Panc1 (cell line): ENCODE measurements around the gene PCF11. TPM values are rescaled to one million over a fixed set of nuclear protein-coding genes. Genes with fewer than 3 reads are reported as not detected.

Experiments
- ATAC-seq: fragments of 200-7000 bp; cut with Tn5 transposase; 2 replicates; pipeline ENCODE4 v1.9.1; 2020; ENCODE audit warnings: mild to moderate bottlenecking, moderate library complexity
- BruUV-seq: library from RNA; stranded (reverse); fragments of 400-500 nt; replicated peaks from 2 replicates; lab custom pipeline; 2021; lab: Mats Ljungman, UMichigan
- CTCF ChIA-PET: fragments of 300-600 bp; sonication (Branson Sonifier 250); formaldehyde crosslinking; loops from one replicate; lab custom pipeline; 2022; ENCODE audit warnings: antibody characterized with exemption; lab: Charles Lee
- POLR2A ChIA-PET: fragments of 300-600 bp; sonication (Branson Sonifier 250); formaldehyde crosslinking; loops from one replicate; lab custom pipeline; 2022; ENCODE audit warnings: antibody characterized with exemption; lab: Charles Lee
- DNase-seq: peaks from one replicate; pipeline ENCODE4 v3.0.0-alpha.2; 2010; ENCODE audit warnings: low read depth, low spot score
- H3K27ac ChIP-seq: 2 replicates; pipeline ENCODE4 v1.5.1; 2011; ENCODE audit warnings: mild to moderate bottlenecking, low read length, inconsistent platforms
- H3K27me3 ChIP-seq: fragments of 200-500 bp; sonication (Bioruptor generic); 2 replicates; pipeline ENCODE4 v1.6.0; 2014; ENCODE audit warnings: low read length, inconsistent platforms; ENCODE audit not compliant: control insufficient read depth, insufficient read depth
- H3K36me3 ChIP-seq: fragments of 200-500 bp; sonication (Bioruptor generic); 2 replicates; pipeline ENCODE4 v1.5.1; 2014; ENCODE audit warnings: inconsistent platforms, mild to moderate bottlenecking, low read length, moderate library complexity; ENCODE audit not compliant: control insufficient read depth, insufficient read depth
- H3K4me1 ChIP-seq: 2 replicates; pipeline ENCODE4 v1.5.1; 2011; ENCODE audit warnings: inconsistent platforms, mild to moderate bottlenecking, low read length, moderate library complexity; ENCODE audit not compliant: control insufficient read depth, insufficient read depth
- H3K4me3 ChIP-seq, 2 experiments: 2 replicates each; pipeline ENCODE4 v1.5.1; 2011 to 2012; ENCODE audit warnings: low read depth in 2 of 2, low read length in 2 of 2, mild to moderate bottlenecking in 2 of 2, inconsistent platforms in 1 of 2, moderate library complexity in 1 of 2
- H3K9me3 ChIP-seq: fragments of 200-500 bp; sonication (Bioruptor generic); 2 replicates; pipeline ENCODE4 v1.5.1; 2014; ENCODE audit warnings: low read depth, mild to moderate bottlenecking, inconsistent platforms, low read length, moderate library complexity; ENCODE audit not compliant: control insufficient read depth, insufficient read depth
- POLR2AphosphoS5 ChIP-seq: IDR thresholded peaks from 2 replicates; pipeline ENCODE4 v1.6.1; 2012; ENCODE audit warnings: mild to moderate bottlenecking, low read depth, low read length, moderate library complexity
- SIN3A ChIP-seq: IDR thresholded peaks from 2 replicates; pipeline ENCODE4 v1.6.1; 2012; ENCODE audit warnings: low read depth, mild to moderate bottlenecking, low read length, moderate library complexity, borderline replicate concordance; ENCODE audit not compliant: insufficient read depth
- TCF7L2 ChIP-seq: IDR thresholded peaks from 2 replicates; pipeline ENCODE4 v1.6.1; 2011; ENCODE audit warnings: mild to moderate bottlenecking, low read depth, low read length, inconsistent platforms
- in situ Hi-C: cut with HindIII; loops from 2 replicates; pipeline ENCODE4 v1.10.0; 2016; ENCODE audit warnings: low sequenced_read_pairs, low pct_unique_long_range_greater_than_20kb
- intact Hi-C: fragments of 100-400 bp; cut with micrococcal nuclease; formaldehyde crosslinking; loops from one replicate; pipeline ENCODE4 v1.10.0; 2022; ENCODE audit not compliant: unreplicated experiment
- total RNA-seq: library from RNA; stranded (reverse); gene quantifications from one replicate; pipeline ENCODE4 v1.2.1, GENCODE V29; 2021; ENCODE audit not compliant: unreplicated experiment
- TF ChIP-seq, protein P1 (sequence below): fragments of 450-650 bp; IDR thresholded peaks from 2 replicates; pipeline ENCODE4 v1.5.1; 2017; ENCODE audit warnings: mild to moderate bottlenecking
- TF ChIP-seq, protein P2 (sequence below), 2 experiments: IDR thresholded peaks; 2 replicates each; pipeline ENCODE4 v1.6.1; 2011 to 2012; ENCODE audit warnings: low read depth in 2 of 2, control low read depth in 1 of 2, low read length in 1 of 2, mild to moderate bottlenecking in 1 of 2, moderate library complexity in 1 of 2; ENCODE audit not compliant: insufficient read depth in 1 of 2

The PCF11 gene
- total RNA-seq, 1 experiment from 2014 or later, result 56.6 TPM

DNA sequence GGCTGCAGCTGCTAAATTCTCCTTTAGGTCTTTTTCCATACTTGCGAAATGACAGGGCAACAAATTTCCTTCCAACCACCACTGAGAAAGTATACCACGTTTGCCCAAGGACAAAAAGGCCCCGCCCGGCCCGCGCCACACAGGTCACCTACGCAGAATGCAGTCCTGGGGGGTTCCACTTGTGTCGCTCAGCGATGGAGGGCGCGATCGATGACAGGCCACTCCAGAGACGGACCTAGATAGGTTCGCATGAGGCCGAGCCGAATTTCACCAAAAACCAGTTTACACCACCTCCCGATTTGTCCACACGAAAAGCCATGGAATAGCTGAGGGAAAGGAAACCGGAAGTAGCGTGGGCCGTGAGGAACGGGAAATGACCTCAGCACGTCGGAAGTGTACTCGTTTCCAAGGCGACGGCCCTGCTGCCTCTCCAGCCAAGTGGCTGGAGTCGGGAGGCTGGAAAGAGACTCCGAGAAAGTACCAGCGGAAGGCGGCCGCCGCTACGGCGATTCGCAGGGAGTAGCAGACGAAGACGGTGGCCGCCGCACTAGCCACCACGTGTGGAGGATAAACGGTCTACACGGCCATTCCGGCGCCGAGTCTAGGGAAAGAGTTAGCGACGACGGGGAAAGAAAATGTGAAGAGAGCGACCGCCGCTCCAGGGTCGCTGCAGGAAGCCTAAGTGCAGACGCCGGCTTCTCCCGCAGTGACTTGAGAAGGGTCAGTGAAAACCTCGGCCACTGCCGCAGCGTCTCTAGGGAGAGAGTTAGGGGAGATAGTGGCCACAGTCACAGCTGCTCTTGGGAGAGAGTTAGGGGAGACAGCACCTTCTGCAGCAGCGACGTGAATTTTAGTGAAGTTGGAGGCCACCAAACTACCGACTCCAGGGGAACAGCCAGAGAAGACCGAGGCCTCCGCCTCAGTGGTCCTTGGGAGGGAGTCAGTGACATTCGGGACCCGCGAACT, 36.7 kb downstream of the PCF11 start, which contains the start of gene ANKRD42:
Gene ANKRD42, plus strand, starts transcription at position 398 of the 966 bp plus-strand sequence. CDS start 959 bp downstream, outside the sequence.
- TSS peak; percentile 87 for BruUV-seq
- ChIA-PET POLR2A (interaction anchor here (0.6 kb wide), 1 partner anchor 32 kb away, joined by 11 read pairs; no protein-coding TSS in a partner anchor), CTCF (no interaction called here)
- no peaks in the 10 kb centered on the region for H3K9me3 ChIP-seq
- DNase-seq, result peak; percentile 90
- H3K36me3 ChIP-seq, result peaks cover 20% of the 10 kb centered on the region
- H3K4me3 ChIP-seq, result peak within 1 kb of the TSS; percentile 88
- peak within 1 kb of the TSS; percentile 97 for H3K27ac ChIP-seq
- peaks cover 23% of the 10 kb centered on the region for H3K4me1 ChIP-seq
- intact Hi-C loops (no loop called here), in situ Hi-C loops (no loop called here)
- ATAC-seq, result peak; percentile 97
- TF ChIP-seq, protein P1, sequence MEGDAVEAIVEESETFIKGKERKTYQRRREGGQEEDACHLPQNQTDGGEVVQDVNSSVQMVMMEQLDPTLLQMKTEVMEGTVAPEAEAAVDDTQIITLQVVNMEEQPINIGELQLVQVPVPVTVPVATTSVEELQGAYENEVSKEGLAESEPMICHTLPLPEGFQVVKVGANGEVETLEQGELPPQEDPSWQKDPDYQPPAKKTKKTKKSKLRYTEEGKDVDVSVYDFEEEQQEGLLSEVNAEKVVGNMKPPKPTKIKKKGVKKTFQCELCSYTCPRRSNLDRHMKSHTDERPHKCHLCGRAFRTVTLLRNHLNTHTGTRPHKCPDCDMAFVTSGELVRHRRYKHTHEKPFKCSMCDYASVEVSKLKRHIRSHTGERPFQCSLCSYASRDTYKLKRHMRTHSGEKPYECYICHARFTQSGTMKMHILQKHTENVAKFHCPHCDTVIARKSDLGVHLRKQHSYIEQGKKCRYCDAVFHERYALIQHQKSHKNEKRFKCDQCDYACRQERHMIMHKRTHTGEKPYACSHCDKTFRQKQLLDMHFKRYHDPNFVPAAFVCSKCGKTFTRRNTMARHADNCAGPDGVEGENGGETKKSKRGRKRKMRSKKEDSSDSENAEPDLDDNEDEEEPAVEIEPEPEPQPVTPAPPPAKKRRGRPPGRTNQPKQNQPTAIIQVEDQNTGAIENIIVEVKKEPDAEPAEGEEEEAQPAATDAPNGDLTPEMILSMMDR, result no peak
- peak; percentile 88 for TF ChIP-seq POLR2AphosphoS5
- TF ChIP-seq, protein P2, sequence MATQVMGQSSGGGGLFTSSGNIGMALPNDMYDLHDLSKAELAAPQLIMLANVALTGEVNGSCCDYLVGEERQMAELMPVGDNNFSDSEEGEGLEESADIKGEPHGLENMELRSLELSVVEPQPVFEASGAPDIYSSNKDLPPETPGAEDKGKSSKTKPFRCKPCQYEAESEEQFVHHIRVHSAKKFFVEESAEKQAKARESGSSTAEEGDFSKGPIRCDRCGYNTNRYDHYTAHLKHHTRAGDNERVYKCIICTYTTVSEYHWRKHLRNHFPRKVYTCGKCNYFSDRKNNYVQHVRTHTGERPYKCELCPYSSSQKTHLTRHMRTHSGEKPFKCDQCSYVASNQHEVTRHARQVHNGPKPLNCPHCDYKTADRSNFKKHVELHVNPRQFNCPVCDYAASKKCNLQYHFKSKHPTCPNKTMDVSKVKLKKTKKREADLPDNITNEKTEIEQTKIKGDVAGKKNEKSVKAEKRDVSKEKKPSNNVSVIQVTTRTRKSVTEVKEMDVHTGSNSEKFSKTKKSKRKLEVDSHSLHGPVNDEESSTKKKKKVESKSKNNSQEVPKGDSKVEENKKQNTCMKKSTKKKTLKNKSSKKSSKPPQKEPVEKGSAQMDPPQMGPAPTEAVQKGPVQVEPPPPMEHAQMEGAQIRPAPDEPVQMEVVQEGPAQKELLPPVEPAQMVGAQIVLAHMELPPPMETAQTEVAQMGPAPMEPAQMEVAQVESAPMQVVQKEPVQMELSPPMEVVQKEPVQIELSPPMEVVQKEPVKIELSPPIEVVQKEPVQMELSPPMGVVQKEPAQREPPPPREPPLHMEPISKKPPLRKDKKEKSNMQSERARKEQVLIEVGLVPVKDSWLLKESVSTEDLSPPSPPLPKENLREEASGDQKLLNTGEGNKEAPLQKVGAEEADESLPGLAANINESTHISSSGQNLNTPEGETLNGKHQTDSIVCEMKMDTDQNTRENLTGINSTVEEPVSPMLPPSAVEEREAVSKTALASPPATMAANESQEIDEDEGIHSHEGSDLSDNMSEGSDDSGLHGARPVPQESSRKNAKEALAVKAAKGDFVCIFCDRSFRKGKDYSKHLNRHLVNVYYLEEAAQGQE (IDR thresholded peaks at IDR 0.05; ENCODE audit: insufficient read depth in 1 of 2, low read depth in 2 of 2, low read length in 1 of 2), result 0 out of 4 replicates have a peak, but pooled peaks of 1 of the 2 experiments have one; percentile 63
- no peak; the same call in 1 of the 2 replicates for TF ChIP-seq SIN3A
- no peaks in the 10 kb centered on the region for H3K27me3 ChIP-seq

DNA sequence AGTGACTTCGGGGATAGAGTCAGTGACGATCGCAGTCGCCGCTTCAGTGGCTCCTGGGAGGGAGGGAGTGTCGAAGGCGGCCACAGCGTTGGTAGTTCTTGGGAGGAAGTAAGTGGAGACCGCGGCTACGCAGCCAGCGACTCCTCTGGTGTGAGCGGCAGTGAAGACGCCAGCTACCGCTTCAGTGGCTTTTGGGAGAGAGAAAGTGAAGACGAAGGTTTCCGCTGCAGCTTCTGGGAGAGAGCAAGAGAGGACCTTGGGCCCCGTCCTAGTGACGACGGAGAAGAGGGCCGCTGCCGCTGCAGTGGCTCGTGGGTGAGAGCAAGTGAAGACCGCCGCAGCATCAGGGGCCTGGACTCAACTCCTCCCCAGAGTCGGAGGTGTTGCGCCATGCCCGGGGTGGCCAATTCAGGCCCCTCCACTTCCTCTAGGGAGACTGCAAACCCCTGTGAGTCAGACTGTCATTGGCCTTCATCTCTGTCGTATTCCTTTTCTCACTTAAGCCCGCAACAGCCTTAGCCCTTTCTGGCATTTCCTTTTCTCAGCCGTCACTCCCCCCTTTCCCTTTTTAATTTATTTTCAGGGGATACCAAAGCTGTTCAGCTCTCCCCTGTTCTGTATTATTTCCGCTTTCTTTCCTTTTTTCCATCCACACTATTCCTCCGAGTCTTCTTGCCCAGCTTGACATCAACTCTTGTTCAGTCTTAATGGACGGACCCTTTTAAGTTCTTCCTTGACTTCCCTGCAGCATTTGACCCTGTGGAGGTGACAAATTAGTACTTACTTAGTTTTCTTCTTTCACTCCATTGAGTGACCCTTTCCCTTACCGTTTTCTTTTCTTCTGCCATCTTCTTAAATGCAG, 37.6 kb downstream of the PCF11 start:
- in situ Hi-C loops, result no loop called here
- BruUV-seq, result no TSS peak
- ATAC-seq, result peak; percentile 75

More for the DNA sequence above, 37.6 kb downstream of the PCF11 start:
- TF ChIP-seq TCF7L2, result no peak
- TF ChIP-seq SIN3A, result no peak; the same call in 1 of the 2 replicates
- TF ChIP-seq, protein P2 (IDR thresholded peaks at IDR 0.05; ENCODE audit: insufficient read depth in 1 of 2, low read depth in 2 of 2, low read length in 1 of 2), result no peak
- TF ChIP-seq, protein P1, result no peak
- no peak for TF ChIP-seq POLR2AphosphoS5
- ChIA-PET CTCF (no interaction called here), POLR2A (interaction anchor here (0.7 kb wide), 1 partner anchor 294 kb away, joined by 3 read pairs; the partner anchor contains the start of gene PRCP)
- Histone ChIP-seq H3K4me1 (peaks cover 23% of the 10 kb centered on the region), H3K36me3 (peaks cover 19% of the 10 kb centered on the region), H3K27me3 (no peaks in the 10 kb centered on the region), H3K9me3 (no peaks in the 10 kb centered on the region), H3K4me3 (peak overlapping the region; percentile 88), H3K27ac (peak overlapping the region; percentile 97)
- intact Hi-C loops, result no loop called here
- DNase-seq, result no peak
